Measurements from ENCODE around the gene BBS1.
"Not testable (repeated sequence)": the region's sequence is repeated elsewhere in the genome, so short reads cannot be mapped to it uniquely, and the experiment has no call there.

Gene BBS1

DNA sequence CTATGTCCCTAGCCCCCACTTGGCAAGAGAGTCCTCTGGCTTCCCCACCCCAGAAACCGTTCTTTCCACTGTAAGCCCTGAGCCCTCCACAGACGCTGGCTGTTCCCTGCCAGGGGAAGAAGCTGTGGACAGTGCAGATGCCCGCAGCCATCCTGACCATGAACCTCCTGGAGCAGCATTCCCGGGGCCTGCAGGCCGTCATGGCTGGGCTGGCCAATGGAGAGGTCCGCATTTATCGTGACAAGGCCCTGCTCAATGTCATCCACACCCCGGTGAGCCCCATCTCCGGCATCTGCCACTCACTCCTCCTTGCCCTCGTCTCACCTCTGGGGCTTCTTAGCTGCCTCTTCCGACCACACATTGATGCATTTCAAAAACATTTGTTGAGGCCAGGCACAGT, 13.2 kb downstream of the BBS1 start:
- H3K27me3 ChIP-seq (ENCODE audit: control insufficient read depth, insufficient read depth, low read length): no peaks in the 10 kb centered on the region
- H3K4me1 ChIP-seq (ENCODE audit: control insufficient read depth, insufficient read depth, low read length): no peaks in the 10 kb centered on the region
- no peak overlapping the region for H3K4me3 ChIP-seq (ENCODE audit: low read length)
- no peak for DNase-seq (ENCODE audit: low read depth, low spot score)
- peaks cover 7% of the 10 kb centered on the region; the same call in 1 of the 2 replicates for H3K36me3 ChIP-seq (ENCODE audit: control insufficient read depth, insufficient read depth, low read length)
- WGBS (ENCODE audit: insufficient coverage, insufficient read length): no CpG with 5 or more reads among the region's 11 CpGs
- no peak overlapping the region for H3K27ac ChIP-seq (ENCODE audit: low read length)
- H3K9me3 ChIP-seq (ENCODE audit: control insufficient read depth, insufficient read depth, low read length): no peaks in the 10 kb centered on the region

DNA sequence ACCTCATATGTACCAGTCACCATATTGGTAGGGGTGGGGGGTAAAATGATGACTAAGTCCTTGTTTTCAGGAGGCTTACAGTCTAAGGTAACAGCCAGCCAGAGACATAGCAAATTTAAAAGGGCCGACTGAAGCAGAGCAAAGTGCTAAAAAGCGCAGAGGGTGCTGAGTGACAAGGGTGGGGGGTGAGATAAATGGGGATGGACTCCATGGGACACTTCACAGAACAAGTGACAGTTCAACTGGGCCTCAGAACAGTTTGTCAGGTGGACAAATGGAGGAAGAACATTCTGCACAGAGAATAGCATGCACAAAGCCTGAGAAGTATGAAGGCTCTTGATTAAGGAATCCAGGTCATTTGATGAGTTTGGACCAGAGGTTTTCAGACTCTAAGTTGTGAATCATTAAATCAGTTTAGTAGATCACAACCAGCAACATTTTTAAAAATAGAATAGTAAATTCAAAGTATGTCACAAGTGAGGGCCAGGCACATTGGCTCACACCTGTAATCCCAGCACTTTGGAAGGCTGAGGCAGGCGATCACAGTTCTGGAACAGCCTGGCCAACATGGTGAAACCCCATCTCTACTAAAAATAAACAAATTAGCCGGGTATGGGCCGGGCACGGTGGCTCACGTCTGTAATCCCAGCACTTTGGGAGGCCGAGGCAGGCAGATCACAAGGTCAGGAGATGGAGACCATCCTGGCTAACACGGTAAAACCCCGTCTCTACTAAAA, 14.0 kb downstream of the BBS1 start:
- no peak for DNase-seq (ENCODE audit: low read depth, low spot score)
- no CpG with 5 or more reads among the region's 10 CpGs for WGBS (ENCODE audit: insufficient coverage, insufficient read length)

DNA sequence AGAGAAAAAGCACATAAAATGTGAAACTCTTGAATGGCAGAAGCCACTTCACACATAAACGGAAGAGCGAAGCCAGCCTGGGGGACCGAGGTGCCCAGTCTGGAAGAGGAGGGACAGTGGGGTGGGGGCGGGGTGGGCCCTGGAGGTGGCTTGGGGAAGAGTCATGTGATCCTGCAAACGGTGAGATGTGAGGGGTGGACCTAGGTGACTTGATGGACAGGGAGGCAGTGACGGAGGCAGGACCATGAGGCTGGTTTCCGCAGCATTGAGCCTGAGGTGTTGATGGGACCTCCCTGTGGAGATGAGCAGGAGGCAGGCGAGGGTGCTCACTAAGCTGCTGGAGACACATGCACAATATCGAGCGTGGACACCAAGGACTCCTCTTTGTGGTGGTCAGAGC, 18.6 kb downstream of the BBS1 start:
- Histone ChIP-seq H3K27ac (ENCODE audit: low read length) (no peak overlapping the region), H3K27me3 (ENCODE audit: control insufficient read depth, insufficient read depth, low read length) (no peaks in the 10 kb centered on the region), H3K4me3 (ENCODE audit: low read length) (no peak overlapping the region), H3K9me3 (ENCODE audit: control insufficient read depth, insufficient read depth, low read length) (no peaks in the 10 kb centered on the region), H3K36me3 (ENCODE audit: control insufficient read depth, insufficient read depth, low read length) (peaks cover 3% of the 10 kb centered on the region; the same call in 1 of the 2 replicates), H3K4me1 (ENCODE audit: control insufficient read depth, insufficient read depth, low read length) (no peaks in the 10 kb centered on the region)
- WGBS (ENCODE audit: insufficient coverage, insufficient read length): no CpG with 5 or more reads among the region's 10 CpGs
- DNase-seq (ENCODE audit: low read depth, low spot score): no peak

More for the DNA sequence above, 14.0 kb downstream of the BBS1 start:
- no peak overlapping the region for H3K27ac ChIP-seq (ENCODE audit: low read length)
- H3K9me3 ChIP-seq (ENCODE audit: control insufficient read depth, insufficient read depth, low read length): no peaks in the 10 kb centered on the region
- H3K4me1 ChIP-seq (ENCODE audit: control insufficient read depth, insufficient read depth, low read length): no peaks in the 10 kb centered on the region
- H3K36me3 ChIP-seq (ENCODE audit: control insufficient read depth, insufficient read depth, low read length): peaks cover 7% of the 10 kb centered on the region; the same call in 1 of the 2 replicates
- H3K27me3 ChIP-seq (ENCODE audit: control insufficient read depth, insufficient read depth, low read length): no peaks in the 10 kb centered on the region
- H3K4me3 ChIP-seq (ENCODE audit: low read length): no peak overlapping the region

DNA sequence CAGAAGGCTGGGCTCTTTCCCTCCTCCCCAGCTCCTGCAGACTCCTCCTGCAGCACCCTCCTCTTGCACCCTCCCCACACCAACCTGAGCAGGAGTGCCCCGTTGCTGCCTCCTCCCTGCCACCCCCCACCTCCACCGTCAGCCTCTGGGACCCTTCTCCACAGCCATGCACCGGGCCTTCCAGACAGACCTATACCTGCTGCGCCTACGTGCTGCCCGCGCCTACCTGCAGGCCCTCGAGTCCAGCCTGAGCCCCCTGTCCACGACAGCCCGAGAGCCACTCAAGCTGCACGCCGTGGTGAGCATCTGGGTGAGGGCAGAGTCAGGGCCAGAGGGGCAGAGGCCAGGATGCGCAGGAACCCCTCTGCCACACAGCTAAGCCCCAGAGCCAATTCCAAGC, 19.2 kb downstream of the BBS1 start:
- H3K4me1 ChIP-seq (ENCODE audit: control insufficient read depth, insufficient read depth, low read length): no peaks in the 10 kb centered on the region
- no peaks in the 10 kb centered on the region for H3K9me3 ChIP-seq (ENCODE audit: control insufficient read depth, insufficient read depth, low read length)
- no CpG with 5 or more reads among the region's 13 CpGs for WGBS (ENCODE audit: insufficient coverage, insufficient read length)
- H3K27ac ChIP-seq (ENCODE audit: low read length): no peak overlapping the region
- H3K36me3 ChIP-seq (ENCODE audit: control insufficient read depth, insufficient read depth, low read length): peaks cover 3% of the 10 kb centered on the region; the same call in 1 of the 2 replicates
- no peak overlapping the region for H3K4me3 ChIP-seq (ENCODE audit: low read length)
- no peak for DNase-seq (ENCODE audit: low read depth, low spot score)
- H3K27me3 ChIP-seq (ENCODE audit: control insufficient read depth, insufficient read depth, low read length): no peaks in the 10 kb centered on the region

DNA sequence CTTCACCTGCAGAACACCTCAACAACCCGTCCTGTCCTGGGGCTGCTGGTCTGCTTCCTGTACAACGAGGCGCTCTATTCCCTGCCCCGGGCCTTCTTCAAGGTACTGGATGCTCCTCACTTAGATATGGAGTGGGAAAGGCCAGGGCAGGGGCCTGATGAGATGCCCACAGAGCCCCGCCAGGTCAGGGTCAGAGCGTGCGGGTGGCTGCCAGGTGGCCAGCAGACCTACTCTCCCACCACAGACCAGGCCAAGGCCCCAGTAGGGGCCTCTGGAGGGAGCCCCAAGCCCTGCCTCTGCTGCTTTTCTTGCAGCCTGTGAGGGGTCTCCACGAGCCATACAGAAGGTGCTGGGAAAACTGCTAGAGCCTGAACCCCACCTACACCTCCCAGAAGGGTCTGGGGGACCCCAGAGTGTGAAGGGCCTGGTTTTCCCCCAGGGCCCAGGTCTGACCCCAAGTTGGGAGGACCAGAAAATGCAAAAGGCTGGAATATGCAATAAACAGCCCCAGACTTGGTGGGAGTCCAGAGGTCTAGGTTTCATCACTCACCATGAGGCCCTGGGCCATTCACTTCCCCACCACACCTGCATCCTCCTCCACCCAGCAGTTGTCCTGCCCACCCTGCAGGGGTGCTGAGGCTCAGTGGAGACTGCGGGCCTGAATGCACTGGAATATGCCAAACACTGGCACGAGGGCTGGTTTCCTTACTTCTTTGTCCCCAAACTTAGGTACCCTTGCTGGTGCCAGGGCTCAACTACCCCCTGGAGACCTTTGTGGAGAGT, 20.7 kb downstream of the BBS1 start:
- Histone ChIP-seq H3K27ac (ENCODE audit: low read length) (no peak overlapping the region), H3K4me1 (ENCODE audit: control insufficient read depth, insufficient read depth, low read length) (no peaks in the 10 kb centered on the region), H3K36me3 (ENCODE audit: control insufficient read depth, insufficient read depth, low read length) (peaks cover 3% of the 10 kb centered on the region; the same call in 1 of the 2 replicates), H3K4me3 (ENCODE audit: low read length) (no peak overlapping the region), H3K9me3 (ENCODE audit: control insufficient read depth, insufficient read depth, low read length) (no peaks in the 10 kb centered on the region), H3K27me3 (ENCODE audit: control insufficient read depth, insufficient read depth, low read length) (no peaks in the 10 kb centered on the region)
- no peak for DNase-seq (ENCODE audit: low read depth, low spot score)
- no CpG with 5 or more reads among the region's 10 CpGs for WGBS (ENCODE audit: insufficient coverage, insufficient read length)

DNA sequence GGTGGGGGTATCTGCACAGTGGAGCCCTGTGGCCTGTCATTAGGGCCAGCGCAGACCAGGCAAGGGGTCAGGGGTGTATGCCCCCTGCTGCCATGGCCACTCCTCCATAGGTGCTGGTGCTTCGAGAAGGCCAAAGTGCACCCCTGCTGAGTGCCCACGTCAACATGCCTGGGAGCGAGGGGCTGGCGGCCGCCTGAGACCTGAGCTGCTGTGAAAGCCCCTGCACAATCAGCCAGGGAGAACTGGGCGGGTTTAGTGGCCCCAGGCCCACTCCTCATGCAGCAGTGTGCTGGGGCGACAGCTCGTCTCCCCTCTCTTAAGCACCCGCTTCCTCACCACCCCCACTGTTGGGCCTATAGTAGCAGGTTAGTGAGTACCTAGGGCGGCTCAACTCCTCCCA, 21.4 kb downstream of the BBS1 start:
- Histone ChIP-seq H3K27ac (ENCODE audit: low read length) (no peak overlapping the region), H3K36me3 (ENCODE audit: control insufficient read depth, insufficient read depth, low read length) (peaks cover under 1% of the 10 kb centered on the region; the same call in 1 of the 2 replicates), H3K27me3 (ENCODE audit: control insufficient read depth, insufficient read depth, low read length) (no peaks in the 10 kb centered on the region), H3K4me3 (ENCODE audit: low read length) (no peak overlapping the region), H3K9me3 (ENCODE audit: control insufficient read depth, insufficient read depth, low read length) (no peaks in the 10 kb centered on the region), H3K4me1 (ENCODE audit: control insufficient read depth, insufficient read depth, low read length) (no peaks in the 10 kb centered on the region)
- WGBS (ENCODE audit: insufficient coverage, insufficient read length): no CpG with 5 or more reads among the region's 11 CpGs
- DNase-seq (ENCODE audit: low read depth, low spot score): no peak

DNA sequence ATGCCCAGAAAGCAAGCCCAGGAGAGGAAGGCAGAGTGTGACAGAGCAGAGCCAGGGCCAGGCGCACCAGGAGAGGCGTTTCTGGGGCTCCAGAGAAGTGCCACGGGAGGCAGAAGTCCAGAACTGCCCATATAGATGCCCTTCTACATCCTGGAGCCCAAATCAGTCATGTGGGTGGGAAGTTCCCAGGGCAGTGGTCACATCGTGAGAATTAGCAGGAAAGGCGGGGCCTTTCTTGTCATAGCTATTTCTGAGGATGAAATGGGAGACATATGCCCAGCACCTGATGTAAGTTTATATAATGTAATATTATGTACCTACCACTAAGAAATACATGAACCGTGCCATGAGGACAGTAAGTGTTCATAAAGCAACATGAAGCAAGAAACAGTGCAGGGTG, 22.3 kb downstream of the BBS1 start:
- no peak overlapping the region for H3K4me3 ChIP-seq (ENCODE audit: low read length)
- no peaks in the 10 kb centered on the region for H3K4me1 ChIP-seq (ENCODE audit: control insufficient read depth, insufficient read depth, low read length)
- H3K9me3 ChIP-seq (ENCODE audit: control insufficient read depth, insufficient read depth, low read length): no peaks in the 10 kb centered on the region
- WGBS (ENCODE audit: insufficient coverage, insufficient read length): no CpG with 5 or more reads among the region's 6 CpGs
- no peaks in the 10 kb centered on the region for H3K27me3 ChIP-seq (ENCODE audit: control insufficient read depth, insufficient read depth, low read length)
- H3K27ac ChIP-seq (ENCODE audit: low read length): no peak overlapping the region
- no peaks in the 10 kb centered on the region for H3K36me3 ChIP-seq (ENCODE audit: control insufficient read depth, insufficient read depth, low read length)
- DNase-seq (ENCODE audit: low read depth, low spot score): no peak

DNA sequence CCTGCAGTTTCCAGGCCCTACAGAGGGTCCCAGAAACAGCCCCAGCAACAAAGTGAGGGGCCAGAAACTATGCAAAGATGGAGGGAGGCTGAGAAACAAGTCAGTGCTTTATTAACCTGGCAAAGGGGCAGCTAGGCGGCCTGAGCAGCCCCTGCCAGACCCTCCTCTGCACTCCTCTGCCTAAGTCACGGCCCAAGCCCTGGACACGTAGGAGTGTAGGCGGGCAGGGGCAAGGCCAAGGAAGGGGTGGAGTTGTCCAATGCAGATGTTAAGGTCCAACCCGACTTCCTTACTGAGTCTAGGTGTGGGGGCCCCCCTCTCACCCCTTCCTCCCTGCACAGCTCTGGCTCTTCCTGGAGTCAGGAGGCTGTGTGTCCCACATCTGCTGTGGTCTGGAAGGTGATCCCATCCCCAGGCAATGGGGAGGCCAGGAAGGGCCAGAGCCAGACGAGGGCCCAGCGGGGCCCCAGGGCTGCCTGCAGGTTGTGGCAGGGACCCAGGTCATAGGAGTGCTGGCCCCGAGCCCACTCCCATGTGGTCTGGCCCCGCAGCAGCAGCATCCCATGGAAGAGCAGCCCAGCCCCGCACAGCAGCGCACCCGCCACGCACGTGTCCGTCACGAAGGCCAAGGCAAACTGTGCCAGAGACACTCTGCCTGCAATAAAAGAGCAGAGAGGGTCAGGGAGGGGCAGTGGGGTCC, 28.9 kb downstream of the BBS1 start:
- H3K4me1 ChIP-seq (ENCODE audit: control insufficient read depth, insufficient read depth, low read length): no peaks in the 10 kb centered on the region
- no peak for DNase-seq (ENCODE audit: low read depth, low spot score)
- H3K4me3 ChIP-seq (ENCODE audit: low read length): no peak overlapping the region
- no CpG with 5 or more reads among the region's 16 CpGs for WGBS (ENCODE audit: insufficient coverage, insufficient read length)
- H3K36me3 ChIP-seq (ENCODE audit: control insufficient read depth, insufficient read depth, low read length): no peaks in the 10 kb centered on the region
- H3K27ac ChIP-seq (ENCODE audit: low read length): no peak overlapping the region
- no peaks in the 10 kb centered on the region for H3K9me3 ChIP-seq (ENCODE audit: control insufficient read depth, insufficient read depth, low read length)
- no peaks in the 10 kb centered on the region for H3K27me3 ChIP-seq (ENCODE audit: control insufficient read depth, insufficient read depth, low read length)

DNA sequence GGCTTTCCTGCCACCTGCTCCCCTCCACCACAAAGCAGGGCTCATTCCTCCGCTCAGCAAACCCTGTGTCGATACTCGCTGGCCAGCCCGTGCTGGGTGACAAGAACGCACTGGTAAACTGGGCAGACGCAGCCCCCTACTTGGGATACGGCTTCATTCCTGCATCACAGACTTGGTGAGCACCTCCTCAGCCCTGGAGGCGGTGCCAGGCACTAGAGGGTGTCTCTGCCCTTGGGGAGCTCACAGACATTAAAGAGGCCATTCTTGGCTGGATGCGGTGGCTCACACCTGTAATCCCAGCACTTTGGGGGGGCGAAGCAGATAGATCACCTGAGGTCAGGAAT, 29.4 kb downstream of the BBS1 start:
- H3K36me3 ChIP-seq (ENCODE audit: control insufficient read depth, insufficient read depth, low read length): no peaks in the 10 kb centered on the region

DNA sequence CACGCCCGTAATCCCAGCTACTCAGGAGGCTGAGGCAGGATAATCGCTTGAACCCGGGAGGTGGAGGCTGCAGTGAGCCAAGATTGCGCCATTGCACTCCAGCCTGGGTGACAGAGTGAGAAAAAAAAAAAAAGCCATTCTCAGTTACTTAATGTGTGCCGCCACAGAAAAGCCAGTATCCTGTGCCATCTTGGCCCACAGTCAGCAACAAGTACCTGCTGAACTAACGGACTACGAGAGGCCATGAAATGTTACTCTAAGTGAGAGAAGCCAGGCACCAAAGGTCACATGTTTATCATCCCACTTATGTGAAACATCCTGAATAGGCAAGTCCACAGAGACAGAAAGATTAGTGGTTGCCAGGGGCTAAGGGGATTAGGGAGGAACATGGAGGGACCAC, 30.2 kb downstream of the BBS1 start:
- not testable (repeated sequence) for H3K36me3 ChIP-seq (ENCODE audit: control insufficient read depth, insufficient read depth, low read length); DNase-seq (ENCODE audit: low read depth, low spot score); H3K9me3 ChIP-seq (ENCODE audit: control insufficient read depth, insufficient read depth, low read length); H3K4me3 ChIP-seq (ENCODE audit: low read length); H3K27me3 ChIP-seq (ENCODE audit: control insufficient read depth, insufficient read depth, low read length); H3K27ac ChIP-seq (ENCODE audit: low read length); H3K4me1 ChIP-seq (ENCODE audit: control insufficient read depth, insufficient read depth, low read length)
- WGBS (ENCODE audit: insufficient coverage, insufficient read length): no CpG with 5 or more reads among the region's 8 CpGs

More for the DNA sequence above, 29.4 kb downstream of the BBS1 start:
- no peaks in the 10 kb centered on the region for H3K27me3 ChIP-seq (ENCODE audit: control insufficient read depth, insufficient read depth, low read length)
- no peaks in the 10 kb centered on the region for H3K4me1 ChIP-seq (ENCODE audit: control insufficient read depth, insufficient read depth, low read length)
- no peak for DNase-seq (ENCODE audit: low read depth, low spot score)
- H3K4me3 ChIP-seq (ENCODE audit: low read length): no peak overlapping the region
- no peaks in the 10 kb centered on the region for H3K9me3 ChIP-seq (ENCODE audit: control insufficient read depth, insufficient read depth, low read length)
- no CpG with 5 or more reads among the region's 10 CpGs for WGBS (ENCODE audit: insufficient coverage, insufficient read length)
- H3K27ac ChIP-seq (ENCODE audit: low read length): no peak overlapping the region
